ENCODE measurements around the gene TMEM106C.

Gene TMEM106C

DNA sequence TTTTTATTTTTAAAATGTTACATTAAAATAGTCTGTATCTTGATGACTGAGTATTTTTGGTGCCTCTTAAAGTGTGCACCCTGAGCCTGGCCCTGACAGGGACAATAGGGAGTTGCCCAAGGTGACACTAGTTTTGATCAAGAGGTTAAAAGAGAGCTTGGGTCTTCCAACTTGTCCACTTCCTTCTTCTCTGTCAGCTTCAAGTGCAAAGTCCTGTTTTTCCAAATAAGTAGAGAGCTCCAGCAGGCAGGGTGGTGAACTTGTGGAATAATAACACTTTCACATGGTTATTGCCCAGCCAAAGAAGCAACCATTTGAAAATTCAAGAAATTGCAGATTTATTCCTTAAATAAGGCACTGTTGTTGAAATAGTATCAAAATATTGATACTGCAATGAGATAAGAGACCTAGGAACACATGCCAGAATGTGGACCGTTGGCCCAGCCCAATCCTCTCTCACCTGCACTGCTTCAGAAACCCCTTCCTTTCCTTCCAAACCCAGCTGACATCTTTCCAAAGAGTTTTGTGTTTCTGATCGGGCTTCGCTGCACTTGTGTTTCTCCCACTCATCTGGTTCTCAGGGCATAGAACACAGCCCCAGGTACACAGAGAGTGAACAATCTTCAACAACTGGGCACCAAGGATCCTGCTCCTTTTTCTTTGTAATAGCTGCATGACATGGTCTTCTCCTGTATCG lies 54.7 kb downstream of the TMEM106C start:
- DNase-seq = no peak
